ENCODE results near the gene CNGA3.

CNGA3 gene

DNA sequence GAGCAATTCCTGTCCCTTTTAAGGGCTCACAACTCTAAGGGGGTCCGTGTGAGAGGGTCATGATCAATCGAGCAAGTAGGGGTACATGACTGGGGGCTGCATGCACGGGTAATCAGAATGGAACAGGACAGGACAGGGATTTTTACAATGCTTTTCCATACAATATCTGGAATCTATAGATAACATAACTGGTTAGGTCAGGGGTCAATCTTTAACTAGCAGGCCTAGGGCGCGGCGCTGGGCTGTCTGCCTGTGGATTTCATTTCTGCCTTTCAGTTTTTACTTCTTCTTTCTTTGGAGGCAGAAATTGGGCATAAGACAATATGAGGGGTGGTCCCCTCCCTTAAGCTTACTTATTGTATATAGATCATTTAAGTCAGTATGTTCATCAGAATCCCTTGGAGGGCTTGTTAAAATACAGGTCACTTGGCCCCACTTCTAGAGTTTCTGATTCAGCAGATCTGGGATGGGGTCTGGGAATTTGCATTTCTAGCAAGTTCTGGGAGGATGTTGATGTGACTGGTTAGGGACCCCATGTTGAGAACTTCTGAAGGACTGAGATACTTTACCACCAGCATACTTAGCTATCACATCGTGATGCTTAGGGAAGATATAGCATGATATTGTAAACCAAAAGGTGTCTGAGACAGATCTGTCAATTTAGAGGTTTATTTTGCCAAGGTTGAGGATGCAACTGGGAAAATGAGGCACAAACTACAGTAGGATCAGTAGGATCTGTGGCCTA lies 95.6 kb downstream of the CNGA3 start:
- no peak for DNase-seq (ENCODE audit: low read depth, low spot score)

DNA sequence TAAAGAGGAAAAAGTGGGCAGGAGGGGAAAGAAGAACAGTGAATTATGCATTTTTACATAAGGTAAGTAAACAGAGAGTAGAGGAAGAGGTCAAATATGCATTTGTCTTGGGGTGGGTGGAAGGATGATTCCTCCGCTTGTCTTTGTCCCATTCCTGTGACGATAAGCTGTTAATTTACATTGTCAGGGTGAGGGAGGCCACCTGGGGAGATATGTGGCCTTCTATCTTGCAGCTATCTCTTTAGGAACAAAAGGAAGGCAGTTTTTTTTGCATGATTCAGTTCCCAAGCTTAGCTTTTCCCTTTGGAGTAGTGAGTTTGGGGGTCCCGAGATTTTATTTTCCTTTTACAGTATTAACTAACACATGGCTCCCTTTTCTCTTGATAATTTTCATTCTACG lies 96.2 kb downstream of the CNGA3 start:
- DNase-seq (ENCODE audit: low read depth, low spot score), result no peak

DNA sequence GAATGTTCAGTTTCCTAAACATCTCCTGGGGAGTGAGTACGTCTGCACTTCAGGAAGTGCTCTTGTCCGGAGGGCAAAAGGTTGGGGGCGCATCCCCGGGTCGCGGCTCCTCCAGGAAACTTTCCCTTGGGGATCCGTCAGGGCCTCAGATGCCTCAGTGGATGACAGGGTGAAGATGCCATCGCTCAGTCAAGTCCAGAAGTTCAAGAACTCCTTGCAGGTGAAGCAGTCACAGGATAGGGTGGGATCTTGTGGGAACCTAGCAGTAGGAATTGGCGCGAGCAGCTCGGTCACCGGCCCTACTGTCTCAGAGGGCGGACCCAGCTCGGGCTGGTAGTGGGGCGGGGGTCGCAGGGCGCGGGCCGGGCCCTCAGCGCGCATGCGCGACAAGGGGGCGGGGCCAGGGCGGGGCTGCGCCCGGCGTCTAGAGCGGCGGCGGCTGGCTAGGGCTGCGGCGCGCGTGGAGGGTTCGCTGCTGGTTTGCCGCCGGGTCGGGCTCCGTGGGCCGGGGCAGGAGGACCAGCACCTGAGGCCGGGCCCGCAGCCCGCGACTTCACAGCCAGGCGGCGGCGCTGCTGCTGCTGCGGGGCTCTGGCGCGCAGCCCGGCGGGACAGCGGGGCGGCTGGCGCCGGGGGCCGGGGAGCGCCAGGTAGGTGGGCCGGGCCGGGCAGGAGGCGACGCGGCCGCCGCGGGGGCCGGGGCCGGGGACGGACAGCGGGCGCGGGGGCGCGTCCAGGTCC lies 98.3 kb downstream of the CNGA3 start, which contains the start of gene INPP4A:
Gene INPP4A, plus strand, starts transcription at position 423 of the 741 bp plus-strand sequence. CDS start 75,191 bp downstream, outside the sequence.
- peak; percentile 90 for DNase-seq (ENCODE audit: low read depth, low spot score)

DNA sequence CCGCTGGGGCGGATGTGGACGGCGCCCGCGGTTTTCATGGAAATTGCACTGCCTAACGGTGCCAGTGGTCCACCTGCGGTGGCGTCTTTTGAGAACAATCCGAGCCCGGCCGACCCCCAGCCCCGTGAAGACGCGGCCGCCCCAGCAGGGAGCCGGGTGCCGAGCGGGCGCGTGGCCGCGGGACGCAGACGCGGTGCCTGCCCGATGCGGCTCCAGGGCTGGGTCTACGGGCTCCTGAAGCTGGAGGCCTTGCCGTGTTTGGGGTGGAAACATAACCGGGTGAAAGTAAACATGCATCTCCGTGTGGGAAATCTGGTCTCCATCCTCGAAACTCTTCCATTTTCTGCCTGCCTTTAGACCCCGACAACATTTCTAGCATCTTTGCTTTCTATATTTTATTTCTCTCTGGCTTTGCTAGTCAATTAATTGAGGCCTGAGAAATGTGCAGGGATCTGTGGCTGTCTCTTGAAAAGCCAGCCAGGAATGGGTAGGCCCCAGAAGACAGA lies 99.0 kb downstream of the CNGA3 start:
- no peak for DNase-seq (ENCODE audit: low read depth, low spot score)

DNA sequence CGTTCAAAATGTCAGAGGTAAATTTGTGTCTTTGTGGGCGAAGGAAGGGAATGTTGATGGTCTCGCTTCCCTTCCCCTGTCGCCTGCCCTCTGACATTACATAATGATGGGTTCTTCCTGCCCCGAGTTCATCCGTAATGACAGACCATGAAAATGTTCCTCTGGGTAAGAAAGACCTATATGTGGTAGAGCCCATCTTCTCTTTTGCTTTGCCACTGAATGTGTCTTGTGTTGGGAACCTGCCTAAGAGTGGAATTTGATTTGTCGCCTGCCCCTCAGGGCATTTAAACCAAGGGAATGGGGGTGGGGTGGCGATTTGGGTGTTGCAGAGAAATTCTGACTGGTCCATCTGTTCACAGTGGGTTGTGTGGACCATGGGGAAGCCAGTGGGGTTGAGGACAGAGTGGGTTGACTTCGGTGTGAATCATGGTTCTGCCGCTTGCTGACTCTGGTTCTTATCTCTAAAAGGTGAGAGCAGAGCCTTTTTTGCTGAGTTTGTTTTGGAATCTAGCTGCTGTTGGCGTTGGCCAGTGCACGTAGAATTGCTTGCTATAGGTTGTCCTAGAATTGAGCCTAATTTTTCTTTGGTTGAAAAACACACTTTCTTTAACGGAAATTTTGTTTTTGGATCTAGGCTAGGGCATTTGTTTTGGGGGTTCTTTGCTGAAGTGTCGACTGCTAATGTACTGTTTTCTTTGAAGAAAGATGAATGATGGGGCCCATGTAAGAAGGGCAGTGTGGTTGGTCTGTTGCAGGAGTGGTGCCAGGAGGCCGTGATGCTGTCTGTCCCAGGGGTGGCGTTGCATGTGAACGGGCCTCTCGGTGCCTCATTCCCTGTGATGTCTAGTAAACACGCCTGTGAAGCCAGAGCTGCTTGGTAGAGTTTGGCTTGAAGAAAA lies 99.7 kb downstream of the CNGA3 start:
- no peak for DNase-seq (ENCODE audit: low read depth, low spot score)

DNA sequence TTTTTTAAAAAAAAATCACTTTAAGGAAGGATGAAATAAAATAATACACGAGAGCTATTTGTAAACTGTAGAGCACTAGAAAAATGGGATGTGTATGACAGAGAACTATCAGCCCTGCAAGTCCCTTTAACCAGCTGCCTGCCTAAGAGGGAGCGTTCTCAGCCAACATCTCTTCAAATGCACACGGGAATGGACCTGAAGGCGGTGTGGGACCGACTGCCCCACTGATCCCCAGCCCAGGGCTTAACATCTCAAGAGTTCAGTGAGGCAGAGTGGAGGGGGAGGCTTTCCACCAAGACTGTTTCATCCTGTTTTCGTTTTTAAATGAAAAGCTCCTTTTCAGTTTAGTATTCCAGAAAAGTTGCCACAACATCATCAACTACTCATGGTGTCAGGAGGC lies 100.6 kb downstream of the CNGA3 start:
- DNase-seq (ENCODE audit: low read depth, low spot score), result no peak

Data from astrocyte of the hippocampus (primary cell).